Panc1 (cell line): ENCODE results near the gene LRRC25. TPM values are rescaled to one million over a fixed set of nuclear protein-coding genes. Genes with fewer than 3 reads are reported as not detected.
"Not testable (repeated sequence)": the region's sequence is repeated elsewhere in the genome, so short reads cannot be mapped to it uniquely, and the experiment has no call there.

Experiments
- ATAC-seq: fragments of 200-7000 bp; cut with Tn5 transposase; 2 replicates; pipeline ENCODE4 v1.9.1; 2020; ENCODE audit warnings: mild to moderate bottlenecking, moderate library complexity
- BruUV-seq: library from RNA; stranded (reverse); fragments of 400-500 nt; replicated peaks from 2 replicates; lab custom pipeline; 2021; lab: Mats Ljungman, UMichigan
- CTCF ChIA-PET: fragments of 300-600 bp; sonication (Branson Sonifier 250); formaldehyde crosslinking; loops from one replicate; lab custom pipeline; 2022; ENCODE audit warnings: antibody characterized with exemption; lab: Charles Lee
- POLR2A ChIA-PET: fragments of 300-600 bp; sonication (Branson Sonifier 250); formaldehyde crosslinking; loops from one replicate; lab custom pipeline; 2022; ENCODE audit warnings: antibody characterized with exemption; lab: Charles Lee
- DNase-seq: peaks from one replicate; pipeline ENCODE4 v3.0.0-alpha.2; 2010; ENCODE audit warnings: low read depth, low spot score
- H3K27ac ChIP-seq: 2 replicates; pipeline ENCODE4 v1.5.1; 2011; ENCODE audit warnings: mild to moderate bottlenecking, low read length, inconsistent platforms
- H3K27me3 ChIP-seq: fragments of 200-500 bp; sonication (Bioruptor generic); 2 replicates; pipeline ENCODE4 v1.6.0; 2014; ENCODE audit warnings: low read length, inconsistent platforms; ENCODE audit not compliant: control insufficient read depth, insufficient read depth
- H3K36me3 ChIP-seq: fragments of 200-500 bp; sonication (Bioruptor generic); 2 replicates; pipeline ENCODE4 v1.5.1; 2014; ENCODE audit warnings: inconsistent platforms, mild to moderate bottlenecking, low read length, moderate library complexity; ENCODE audit not compliant: control insufficient read depth, insufficient read depth
- H3K4me1 ChIP-seq: 2 replicates; pipeline ENCODE4 v1.5.1; 2011; ENCODE audit warnings: inconsistent platforms, mild to moderate bottlenecking, low read length, moderate library complexity; ENCODE audit not compliant: control insufficient read depth, insufficient read depth
- H3K4me3 ChIP-seq, 2 experiments: 2 replicates each; pipeline ENCODE4 v1.5.1; 2011 to 2012; ENCODE audit warnings: low read depth in 2 of 2, low read length in 2 of 2, mild to moderate bottlenecking in 2 of 2, inconsistent platforms in 1 of 2, moderate library complexity in 1 of 2
- H3K9me3 ChIP-seq: fragments of 200-500 bp; sonication (Bioruptor generic); 2 replicates; pipeline ENCODE4 v1.5.1; 2014; ENCODE audit warnings: low read depth, mild to moderate bottlenecking, inconsistent platforms, low read length, moderate library complexity; ENCODE audit not compliant: control insufficient read depth, insufficient read depth
- CTCF ChIP-seq: fragments of 450-650 bp; IDR thresholded peaks from 2 replicates; pipeline ENCODE4 v1.5.1; 2017; ENCODE audit warnings: mild to moderate bottlenecking
- POLR2AphosphoS5 ChIP-seq: IDR thresholded peaks from 2 replicates; pipeline ENCODE4 v1.6.1; 2012; ENCODE audit warnings: mild to moderate bottlenecking, low read depth, low read length, moderate library complexity
- REST ChIP-seq, 2 experiments: IDR thresholded peaks; 2 replicates each; pipeline ENCODE4 v1.6.1; 2011 to 2012; ENCODE audit warnings: low read depth in 2 of 2, control low read depth in 1 of 2, low read length in 1 of 2, mild to moderate bottlenecking in 1 of 2, moderate library complexity in 1 of 2; ENCODE audit not compliant: insufficient read depth in 1 of 2
- SIN3A ChIP-seq: IDR thresholded peaks from 2 replicates; pipeline ENCODE4 v1.6.1; 2012; ENCODE audit warnings: low read depth, mild to moderate bottlenecking, low read length, moderate library complexity, borderline replicate concordance; ENCODE audit not compliant: insufficient read depth
- TCF7L2 ChIP-seq: IDR thresholded peaks from 2 replicates; pipeline ENCODE4 v1.6.1; 2011; ENCODE audit warnings: mild to moderate bottlenecking, low read depth, low read length, inconsistent platforms
- in situ Hi-C: cut with HindIII; loops from 2 replicates; pipeline ENCODE4 v1.10.0; 2016; ENCODE audit warnings: low sequenced_read_pairs, low pct_unique_long_range_greater_than_20kb
- intact Hi-C: fragments of 100-400 bp; cut with micrococcal nuclease; formaldehyde crosslinking; loops from one replicate; pipeline ENCODE4 v1.10.0; 2022; ENCODE audit not compliant: unreplicated experiment
- total RNA-seq: library from RNA; stranded (reverse); gene quantifications from one replicate; pipeline ENCODE4 v1.2.1, GENCODE V29; 2021; ENCODE audit not compliant: unreplicated experiment

The LRRC25 gene
- total RNA-seq, 1 experiment from 2014 or later = 0.15 TPM

DNA sequence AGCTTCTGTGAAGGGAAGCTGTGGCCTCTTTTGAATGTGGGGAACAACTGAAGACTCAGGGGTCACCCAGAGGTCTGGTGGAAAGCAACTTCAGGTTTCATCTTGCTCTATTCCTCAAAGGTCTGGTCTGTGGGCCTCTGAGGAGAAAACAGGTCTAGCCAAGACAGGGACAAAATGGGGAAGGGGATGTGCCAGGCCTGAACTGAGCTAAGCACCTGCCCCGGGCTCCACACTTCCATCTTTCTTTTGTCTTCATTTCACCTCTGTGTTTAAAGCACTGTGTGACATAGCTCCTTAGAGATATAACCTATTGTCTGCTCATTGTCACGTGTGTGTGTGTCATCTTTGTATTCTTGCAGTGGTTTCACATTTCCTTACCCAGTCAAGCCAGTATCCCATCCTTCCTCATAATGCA, 31.4 kb downstream of the LRRC25 start:
- POLR2A ChIA-PET = no interaction called here
- CTCF ChIA-PET = no interaction called here
- DNase-seq (no peak), ATAC-seq (no peak)
- no peak overlapping the region for H3K4me3 ChIP-seq
- no TSS peak for BruUV-seq
- TF ChIP-seq POLR2AphosphoS5 (no peak), REST (IDR thresholded peaks at IDR 0.05; ENCODE audit: insufficient read depth in 1 of 2, low read depth in 2 of 2, low read length in 1 of 2) (no peak), TCF7L2 (no peak), CTCF (no peak), SIN3A (no peak)
- H3K4me1 ChIP-seq = peaks cover 28% of the 10 kb centered on the region
- no peaks in the 10 kb centered on the region for H3K9me3 ChIP-seq
- no peaks in the 10 kb centered on the region for H3K27me3 ChIP-seq
- peak overlapping the region; percentile 83 for H3K27ac ChIP-seq
- intact Hi-C loops = no loop called here
- in situ Hi-C loops = no loop called here
- H3K36me3 ChIP-seq = no peaks in the 10 kb centered on the region

GRCh38 chr19:18364826-18365528, 32.4 kb downstream of the LRRC25 start:
- ATAC-seq = peak; percentile 93
- TSS peak; percentile 58 for BruUV-seq
- intact Hi-C loops = no loop called here
- Histone ChIP-seq H3K27ac (peak overlapping the region; percentile 83), H3K9me3 (no peaks in the 10 kb centered on the region), H3K4me1 (peaks cover 28% of the 10 kb centered on the region), H3K36me3 (no peaks in the 10 kb centered on the region), H3K4me3 (no peak overlapping the region), H3K27me3 (no peaks in the 10 kb centered on the region)
- ChIA-PET POLR2A (interaction anchor here (0.6 kb wide), 1 partner anchor 35 kb away, joined by 3 read pairs; no protein-coding TSS in a partner anchor), CTCF (interaction anchor here (1.4 kb wide), 1 partner anchor 21 kb away, joined by 4 read pairs; the partner anchor contains the start of gene GDF15)
- TF ChIP-seq TCF7L2 = peak; percentile 92
- no peak for TF ChIP-seq SIN3A
- TF ChIP-seq CTCF = no peak
- TF ChIP-seq REST (IDR thresholded peaks at IDR 0.05; ENCODE audit: insufficient read depth in 1 of 2, low read depth in 2 of 2, low read length in 1 of 2) = 0 out of 4 replicates have a peak, but pooled peaks of 1 of the 2 experiments have one; percentile 28
- TF ChIP-seq POLR2AphosphoS5 = peak; percentile 72; the same call in 1 of the 2 replicates
- in situ Hi-C loops = no loop called here
- DNase-seq = peak; percentile 89

GRCh38 chr19:18364277-18364825, 33.1 kb downstream of the LRRC25 start:
- intact Hi-C loops, H3K9me3 ChIP-seq, H3K27me3 ChIP-seq, H3K4me3 ChIP-seq, H3K36me3 ChIP-seq, in situ Hi-C loops, DNase-seq: not testable (repeated sequence)
- POLR2A ChIA-PET = interaction anchor here (0.6 to 0.7 kb wide), 2 partner anchors 10 to 36 kb away, joined by 3 read pairs; no protein-coding TSS in a partner anchor
- CTCF ChIA-PET = interaction anchor here (1.4 kb wide), 1 partner anchor 22 kb away, joined by 4 read pairs; the partner anchor contains the start of gene GDF15
- Histone ChIP-seq H3K4me1 (peaks cover 24% of the 10 kb centered on the region), H3K27ac (peak overlapping the region; percentile 83)
- TSS peak; percentile 98 for BruUV-seq
- ATAC-seq = peak; percentile 14; the same call in 1 of the 2 replicates
